Common myeloid progenitor, CD34-positive (primary cell): Measurements from ENCODE around the gene NDUFS1.
"Not testable (repeated sequence)": the region's sequence is repeated elsewhere in the genome, so short reads cannot be mapped to it uniquely, and the experiment has no call there.

Experiments used
- CTCF ChIA-PET: fragments of 350-600 bp; sonication (Branson Sonifier 250); formaldehyde crosslinking; loops from one replicate; lab custom pipeline; 2021; ENCODE audit warnings: antibody characterized with exemption; lab: Charles Lee
- POLR2A ChIA-PET: fragments of 350-600 bp; sonication (Branson Sonifier 250); formaldehyde crosslinking; loops from one replicate; lab custom pipeline; 2021; ENCODE audit warnings: antibody characterized with exemption; lab: Charles Lee
- DNase-seq, 3 donors: peaks; one replicate each; pipeline versions ENCODE4 v3.0.0 to v3.0.0-alpha.2; 2013
- H3K27ac ChIP-seq, 2 experiments: 1 replicate in 1 of 2; 2 replicates in 1 of 2; pipeline ENCODE4 v1.7.0; 2013; ENCODE audit warnings: inconsistent platforms in 2 of 2, low read length in 2 of 2, mild to moderate bottlenecking in 2 of 2, low read depth in 1 of 2, moderate library complexity in 1 of 2; ENCODE audit not compliant: severe bottlenecking in 2 of 2, insufficient read depth in 1 of 2, poor library complexity in 1 of 2
- H3K27me3 ChIP-seq, 5 experiments: replicated peaks in 2 of 5; 1 replicate in 3 of 5; 2 replicates in 2 of 5; pipeline versions ENCODE4 v1.6.1 to v1.7.0; 2013; ENCODE audit warnings: low read length in 4 of 5, mild to moderate bottlenecking in 2 of 5, moderate library complexity in 2 of 5, inconsistent platforms in 1 of 5; ENCODE audit not compliant: insufficient read depth in 5 of 5, control insufficient read depth in 4 of 5
- H3K36me3 ChIP-seq, 4 experiments: 1 replicate in 2 of 4; 2 replicates in 2 of 4; pipeline versions ENCODE4 v1.6.1 to v1.7.0; 2013; ENCODE audit warnings: low read length in 3 of 4, control low read depth in 1 of 4, mild to moderate bottlenecking in 1 of 4; ENCODE audit not compliant: control insufficient read depth in 4 of 4, insufficient read depth in 4 of 4
- H3K4me1 ChIP-seq, 4 experiments: 1 replicate in 3 of 4; 2 replicates in 1 of 4; pipeline versions ENCODE4 v1.6.1 to v1.7.1; 2013; ENCODE audit warnings: low read length in 3 of 4, mild to moderate bottlenecking in 3 of 4, control low read depth in 1 of 4, inconsistent platforms in 1 of 4, moderate library complexity in 1 of 4; ENCODE audit not compliant: control insufficient read depth in 4 of 4, insufficient read depth in 4 of 4; ENCODE audit errors: control extremely low read depth in 1 of 4
- H3K4me3 ChIP-seq, 7 experiments: 1 replicate in 4 of 7; 2 replicates in 3 of 7; pipeline versions ENCODE4 v1.5.1 to v1.7.0; 2013; ENCODE audit warnings: mild to moderate bottlenecking in 7 of 7, low read length in 6 of 7, moderate library complexity in 6 of 7, inconsistent platforms in 2 of 7, low read depth in 2 of 7, control low read depth in 1 of 7; ENCODE audit not compliant: insufficient read depth in 4 of 7, control insufficient read depth in 1 of 7; ENCODE audit errors: extremely low read depth in 1 of 7
- H3K9me3 ChIP-seq, 5 experiments: 1 replicate in 4 of 5; 2 replicates in 1 of 5; pipeline versions ENCODE4 v1.6.1 to v1.7.1; 2013; ENCODE audit warnings: low read length in 4 of 5, mild to moderate bottlenecking in 2 of 5, inconsistent platforms in 1 of 5, low read depth in 1 of 5, moderate library complexity in 1 of 5; ENCODE audit not compliant: control insufficient read depth in 4 of 5, insufficient read depth in 2 of 5; ENCODE audit errors: control extremely low read depth in 1 of 5
- WGBS: methylation state at CpG from one replicate; pipeline ENCODE4 v1.1.5; 2013; ENCODE audit not compliant: insufficient coverage; 5-methylcytosine and 5-hydroxymethylcytosine counted together

The NDUFS1 gene

GRCh38 chr2:206127656-206128055 lies 31.6 kb downstream of the NDUFS1 start:
- DNase-seq, result peak; percentile 12 to 35 (median 28)
- ChIA-PET CTCF (interaction anchor here (0.7 to 1.9 kb wide), 9 partner anchors 15 to 125 kb away, joined by 3 to 5 read pairs (median 4); partner anchors contain the start of gene EEF1B2), POLR2A (no interaction called here)
- H3K4me1 ChIP-seq, result no peaks in the 10 kb centered on the region
- no peaks in the 10 kb centered on the region for H3K9me3 ChIP-seq
- H3K27me3 ChIP-seq, result no peaks in the 10 kb centered on the region
- H3K27ac ChIP-seq, result no peak overlapping the region
- no peak overlapping the region for H3K4me3 ChIP-seq
- H3K36me3 ChIP-seq, result peaks cover 14 to 74% (median 58%) of the 10 kb centered on the region in 4 experiments

DNA sequence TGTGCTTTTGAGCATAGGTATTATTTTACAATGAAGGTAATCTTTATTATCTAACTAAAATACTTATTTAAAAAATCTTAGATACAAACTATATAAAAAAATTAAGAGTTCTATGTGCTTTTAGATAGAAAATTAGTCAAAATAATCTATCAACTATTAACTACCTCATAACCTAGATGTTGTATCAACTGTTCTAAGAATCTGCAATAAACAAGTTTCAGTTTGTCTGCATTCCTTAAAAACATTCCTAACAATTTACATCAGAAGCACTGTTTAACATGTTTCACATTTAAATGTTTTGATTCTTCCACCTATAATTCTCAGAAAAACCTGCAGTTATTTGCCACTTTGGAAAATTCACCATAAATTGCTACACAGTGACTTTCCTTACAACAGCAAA lies 33.3 kb downstream of the NDUFS1 start:
- Histone ChIP-seq H3K9me3 (peaks cover 0 to 5% (median 0%) of the 10 kb centered on the region in 5 experiments), H3K4me3 (no peak overlapping the region), H3K4me1 (no peaks in the 10 kb centered on the region), H3K27me3 (no peaks in the 10 kb centered on the region), H3K27ac (no peak overlapping the region), H3K36me3 (peaks cover 23 to 77% (median 60%) of the 10 kb centered on the region in 4 experiments)
- ChIA-PET CTCF (no interaction called here), POLR2A (no interaction called here)
- no peak for DNase-seq

- H3K27me3 ChIP-seq, H3K4me3 ChIP-seq, H3K4me1 ChIP-seq, H3K9me3 ChIP-seq, H3K27ac ChIP-seq, DNase-seq: not testable (repeated sequence)
- WGBS, result no CpG with 5 or more reads among the region's 3 CpGs
- peaks cover 24 to 69% (median 51%) of the 10 kb centered on the region in 4 experiments for H3K36me3 ChIP-seq
- CTCF ChIA-PET, result interaction anchor here (1.3 kb wide), 1 partner anchor 100 kb away, joined by 5 read pairs; no protein-coding TSS in a partner anchor
- POLR2A ChIA-PET, result interaction anchor here (0.6 kb wide), 2 partner anchors 97 to 669 kb away, joined by 3 read pairs; no protein-coding TSS in a partner anchor
These were observed 36.7 kb downstream of the NDUFS1 start for GRCh38 chr2:206122569-206122968.

DNA sequence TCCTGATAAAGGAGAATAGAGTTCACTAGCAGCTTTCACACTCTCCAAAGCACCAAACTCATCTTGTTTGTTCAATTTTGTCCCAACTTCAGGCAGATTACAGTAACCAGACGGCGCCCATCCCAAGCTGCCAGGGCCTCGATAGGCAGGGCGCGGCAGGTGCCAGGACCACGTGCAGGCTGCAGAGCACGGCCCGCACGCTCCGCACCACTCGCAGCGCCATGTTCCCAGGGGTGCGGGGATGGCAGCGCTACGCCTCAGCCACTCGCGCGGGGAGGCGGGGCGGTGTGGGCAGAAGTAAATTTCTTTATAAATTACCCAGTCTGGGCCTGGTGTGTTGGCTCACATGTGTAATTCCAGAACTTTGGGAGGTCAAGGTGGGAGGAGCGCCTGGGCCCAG lies 43.0 kb downstream of the NDUFS1 start:
- ChIA-PET POLR2A (no interaction called here), CTCF (interaction anchor here (1.3 kb wide), 1 partner anchor 62 kb away, joined by 3 read pairs; no protein-coding TSS in a partner anchor)
- Histone ChIP-seq H3K9me3 (peaks cover 0 to 8% (median 6%) of the 10 kb centered on the region in 5 experiments), H3K36me3 (peaks cover 8 to 23% (median 13%) of the 10 kb centered on the region in 4 experiments), H3K4me3 (no peak overlapping the region), H3K27ac (no peak overlapping the region), H3K27me3 (no peaks in the 10 kb centered on the region), H3K4me1 (peaks cover 0 to 6% (median 0%) of the 10 kb centered on the region in 4 experiments)
- DNase-seq, result no peak
- WGBS, result 95% methylated on average over 20 of the region's 21 CpGs

- ChIA-PET POLR2A (no interaction called here), CTCF (no interaction called here)
- Histone ChIP-seq H3K4me3 (no peak overlapping the region), H3K9me3 (peaks cover 0 to 3% (median 0%) of the 10 kb centered on the region in 5 experiments), H3K27ac (no peak overlapping the region), H3K4me1 (peaks cover 0 to 6% (median 0%) of the 10 kb centered on the region in 4 experiments), H3K36me3 (peaks cover 0 to 11% (median 4%) of the 10 kb centered on the region in 4 experiments), H3K27me3 (no peaks in the 10 kb centered on the region)
- 100% methylated on average over 1 of the region's 3 CpGs for WGBS
- no peak for DNase-seq
These were observed 44.1 kb downstream of the NDUFS1 start for GRCh38 chr2:206115026-206115578.

- ChIA-PET POLR2A (no interaction called here), CTCF (no interaction called here)
- Histone ChIP-seq H3K27ac (no peak overlapping the region), H3K36me3 (peaks cover 0 to 6% (median 2%) of the 10 kb centered on the region in 4 experiments), H3K4me3 (no peak overlapping the region), H3K9me3 (peaks cover 0 to 3% (median 0%) of the 10 kb centered on the region in 5 experiments), H3K4me1 (peaks cover 0 to 6% (median 0%) of the 10 kb centered on the region in 4 experiments), H3K27me3 (no peaks in the 10 kb centered on the region)
- WGBS, result 92% methylated on average over 7 of the region's 7 CpGs
- DNase-seq, result peak in 1 of 3 donors; percentile 4
These were observed 46.2 kb downstream of the NDUFS1 start for GRCh38 chr2:206112846-206113547.

DNA sequence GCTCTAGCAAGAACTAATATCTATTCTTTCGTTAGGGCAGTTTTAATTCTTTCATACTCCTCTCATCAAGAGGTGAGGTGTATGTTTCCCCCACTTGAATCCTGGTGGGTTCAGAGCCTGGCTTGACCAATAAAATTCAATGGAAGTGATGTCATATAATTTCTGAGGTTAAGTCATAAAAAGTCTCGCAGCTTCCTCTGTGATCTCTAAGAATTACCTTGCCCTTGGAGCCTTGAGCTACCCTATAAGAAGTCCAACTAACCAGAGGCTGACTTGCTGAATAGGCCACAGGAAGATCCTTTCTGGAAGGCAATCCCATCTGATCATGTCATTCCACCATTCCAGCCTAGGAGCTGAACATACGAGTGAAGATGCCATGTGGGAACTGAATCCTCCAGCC lies 47.1 kb downstream of the NDUFS1 start:
- Histone ChIP-seq H3K27me3 (no peaks in the 10 kb centered on the region), H3K4me3 (no peak overlapping the region), H3K27ac (no peak overlapping the region), H3K4me1 (peaks cover 0 to 6% (median 0%) of the 10 kb centered on the region in 4 experiments), H3K9me3 (peaks cover 0 to 3% (median 0%) of the 10 kb centered on the region in 5 experiments), H3K36me3 (peaks cover 0 to 6% (median 2%) of the 10 kb centered on the region in 4 experiments)
- 96% methylated on average over 2 of the region's 3 CpGs for WGBS
- no peak for DNase-seq
- ChIA-PET CTCF (no interaction called here), POLR2A (no interaction called here)
